Nephron progenitor cell (in vitro differentiated cells): Measurements from ENCODE around the gene CEP20.

ENCODE experiments used
- DNase-seq: peaks from one replicate; pipeline ENCODE4 v3.0.0; 2021
- H3K27ac Mint-ChIP-seq: 2 replicates; pipeline ENCODE4 v1.8.0; 2021; ENCODE audit warnings: mild to moderate bottlenecking, moderate library complexity, mixed read lengths
- H3K27me3 Mint-ChIP-seq: 2 replicates; pipeline ENCODE4 v1.8.0; 2021; ENCODE audit warnings: mild to moderate bottlenecking, low read depth, mixed read lengths; ENCODE audit not compliant: poor library complexity
- H3K36me3 Mint-ChIP-seq: 2 replicates; pipeline ENCODE4 v1.8.0; 2021; ENCODE audit warnings: low read depth, mixed read lengths
- H3K4me1 Mint-ChIP-seq: 2 replicates; pipeline ENCODE4 v1.8.0; 2021; ENCODE audit warnings: mixed read lengths
- H3K4me3 Mint-ChIP-seq: 2 replicates; pipeline ENCODE4 v1.8.0; 2021; ENCODE audit warnings: mild to moderate bottlenecking, moderate library complexity, mixed read lengths
- H3K9me3 Mint-ChIP-seq: 2 replicates; pipeline ENCODE4 v1.8.0; 2021; ENCODE audit warnings: mild to moderate bottlenecking, moderate library complexity, mixed read lengths
- CTCF ChIP-seq: fragments of 200-600 bp; sonication (generic); IDR thresholded peaks from 2 replicates; pipeline ENCODE4 v1.5.0; 2021; ENCODE audit warnings: antibody characterized with exemption

Gene CEP20

GRCh38 chr16:15829460-15829859 lies 58.9 kb downstream of the CEP20 start:
- Mint-ChIP-seq H3K4me3 (no peak overlapping the region), H3K27me3 (peaks cover 13% of the 10 kb centered on the region), H3K27ac (no peak overlapping the region), H3K9me3 (no peaks in the 10 kb centered on the region), H3K36me3 (no peaks in the 10 kb centered on the region), H3K4me1 (peaks cover 21% of the 10 kb centered on the region)
- TF ChIP-seq CTCF, result no peak
- no peak for DNase-seq

- DNase-seq, result no peak
- Mint-ChIP-seq H3K4me1 (peaks cover 23% of the 10 kb centered on the region), H3K4me3 (no peak overlapping the region), H3K27ac (no peak overlapping the region), H3K9me3 (no peaks in the 10 kb centered on the region), H3K27me3 (peaks cover 13% of the 10 kb centered on the region), H3K36me3 (no peaks in the 10 kb centered on the region)
- TF ChIP-seq CTCF, result no peak
These were observed 60.6 kb downstream of the CEP20 start for GRCh38 chr16:15827709-15828343.

- peaks cover 23% of the 10 kb centered on the region for H3K4me1 Mint-ChIP-seq
- H3K27me3 Mint-ChIP-seq, result peaks cover 13% of the 10 kb centered on the region
These were observed 61.1 kb downstream of the CEP20 start for GRCh38 chr16:15827299-15827698.

GRCh38 chr16:15825750-15826305 lies 62.6 kb downstream of the CEP20 start:
- DNase-seq, result no peak
- peaks cover 23% of the 10 kb centered on the region for H3K4me1 Mint-ChIP-seq
- TF ChIP-seq CTCF, result no peak

More at GRCh38 chr16:15827299-15827698, 61.1 kb downstream of the CEP20 start:
- H3K4me3 Mint-ChIP-seq, result no peak overlapping the region
- no peak for DNase-seq
- no peak for TF ChIP-seq CTCF
- no peaks in the 10 kb centered on the region for H3K36me3 Mint-ChIP-seq
- H3K9me3 Mint-ChIP-seq, result no peaks in the 10 kb centered on the region
- H3K27ac Mint-ChIP-seq, result no peak overlapping the region

GRCh38 chr16:15822957-15823356 lies 65.4 kb downstream of the CEP20 start:
- Mint-ChIP-seq H3K36me3 (no peaks in the 10 kb centered on the region), H3K27ac (no peak overlapping the region), H3K9me3 (peaks cover 15% of the 10 kb centered on the region), H3K4me1 (peaks cover 19% of the 10 kb centered on the region), H3K4me3 (no peak overlapping the region), H3K27me3 (peaks cover 13% of the 10 kb centered on the region)
- no peak for DNase-seq
- TF ChIP-seq CTCF, result no peak

More at GRCh38 chr16:15825750-15826305, 62.6 kb downstream of the CEP20 start:
- no peak overlapping the region for H3K27ac Mint-ChIP-seq
- H3K27me3 Mint-ChIP-seq, result peaks cover 13% of the 10 kb centered on the region
- no peaks in the 10 kb centered on the region for H3K9me3 Mint-ChIP-seq
- no peaks in the 10 kb centered on the region for H3K36me3 Mint-ChIP-seq
- H3K4me3 Mint-ChIP-seq, result no peak overlapping the region

- H3K4me1 Mint-ChIP-seq, result peaks cover 17% of the 10 kb centered on the region
- H3K4me3 Mint-ChIP-seq, result no peak overlapping the region
- no peak overlapping the region for H3K27ac Mint-ChIP-seq
- no peaks in the 10 kb centered on the region for H3K36me3 Mint-ChIP-seq
- DNase-seq, result no peak
- peaks cover 32% of the 10 kb centered on the region for H3K9me3 Mint-ChIP-seq
- H3K27me3 Mint-ChIP-seq, result peaks cover 11% of the 10 kb centered on the region
- TF ChIP-seq CTCF, result no peak
These were observed 67.6 kb downstream of the CEP20 start for GRCh38 chr16:15820837-15821236.
